Measurements from ENCODE around the gene MYOM1. TPM values are rescaled to one million over a fixed set of nuclear protein-coding genes. Genes with fewer than 3 reads are reported as not detected.
"Not testable (repeated sequence)": the region's sequence is repeated elsewhere in the genome, so short reads cannot be mapped to it uniquely, and the experiment has no call there.

MYOM1 gene
- polyA plus RNA-seq, 3 donors, result 6.9 to 7.8 (median 7.4) TPM

DNA sequence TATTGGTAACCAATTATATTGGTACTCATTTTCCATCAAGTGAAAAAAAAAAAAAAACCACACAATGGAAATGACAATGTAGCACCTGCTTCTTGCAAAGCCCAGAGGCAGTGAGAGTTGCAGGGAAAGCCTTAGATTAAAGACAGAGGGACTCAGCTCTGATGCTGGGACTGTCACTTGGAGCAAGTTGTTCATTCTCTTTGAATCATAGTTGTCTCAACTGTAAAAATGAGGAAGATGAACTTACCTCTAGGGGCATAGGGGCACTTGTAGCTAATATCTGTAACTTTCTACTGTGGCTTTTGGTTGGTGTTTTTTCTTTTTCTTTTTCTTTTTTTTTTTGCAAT, 125.5 kb downstream of the MYOM1 start:
- DNase-seq (ENCODE audit: low read depth in 3 of 3, low spot score in 2 of 3), result no peak

DNA sequence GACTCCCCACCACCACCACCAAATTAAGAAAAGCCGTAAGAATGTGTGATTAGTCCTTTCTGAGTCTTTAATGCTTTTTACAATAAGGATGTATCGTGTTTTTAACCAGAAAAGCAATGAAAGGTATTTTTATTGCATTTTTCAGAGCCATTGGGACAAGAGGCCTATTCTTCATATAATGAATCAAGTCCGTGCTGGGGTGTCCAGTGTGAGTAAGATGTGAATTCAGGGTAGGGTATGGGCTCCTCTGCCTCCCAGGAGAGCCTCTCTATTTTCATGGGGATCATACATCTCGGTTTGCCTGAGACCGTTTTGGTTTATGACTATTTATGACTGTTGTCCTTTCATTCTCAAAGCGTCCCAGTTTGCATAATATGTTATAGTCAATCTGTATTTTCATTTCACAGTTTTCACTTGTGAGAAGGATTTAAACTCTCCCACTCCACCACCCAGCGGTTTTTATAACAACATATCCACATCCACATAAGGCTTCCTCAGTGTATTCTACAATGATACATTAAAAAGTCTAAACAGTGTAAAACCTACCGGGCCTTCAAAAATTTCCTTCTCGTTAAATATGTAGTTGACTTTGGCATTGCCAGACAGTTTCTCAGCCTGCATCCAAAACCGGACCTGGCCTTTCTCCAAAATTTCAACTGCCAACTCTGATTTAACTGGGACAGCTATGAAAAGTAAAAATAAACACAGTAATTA, 126.0 kb downstream of the MYOM1 start:
- DNase-seq (ENCODE audit: low read depth in 3 of 3, low spot score in 2 of 3), result no peak

- no peak for DNase-seq (ENCODE audit: low read depth in 3 of 3, low spot score in 2 of 3)
Measured at GRCh38 chr18:3092727-3093126, 127.0 kb downstream of the MYOM1 start.

DNA sequence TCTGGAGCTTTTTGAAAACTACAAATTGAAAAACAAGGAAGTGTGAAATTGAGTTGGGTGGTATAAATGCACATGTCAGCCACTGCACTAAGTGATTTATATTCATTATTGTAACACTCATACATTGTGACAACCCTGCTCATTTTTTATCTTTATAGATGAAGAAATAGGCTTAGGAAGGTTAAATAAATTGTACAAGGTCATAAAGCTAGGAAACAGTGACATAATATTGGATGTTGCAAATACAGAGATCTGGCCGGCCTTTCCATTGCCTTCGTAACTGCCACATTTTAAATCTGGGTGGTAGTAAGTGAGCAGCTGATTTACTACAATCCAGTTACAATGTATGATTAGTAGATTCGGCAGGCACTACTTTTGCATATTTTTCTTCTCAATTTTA, 130.2 kb downstream of the MYOM1 start:
- no peak for DNase-seq (ENCODE audit: low read depth in 3 of 3, low spot score in 2 of 3)

DNA sequence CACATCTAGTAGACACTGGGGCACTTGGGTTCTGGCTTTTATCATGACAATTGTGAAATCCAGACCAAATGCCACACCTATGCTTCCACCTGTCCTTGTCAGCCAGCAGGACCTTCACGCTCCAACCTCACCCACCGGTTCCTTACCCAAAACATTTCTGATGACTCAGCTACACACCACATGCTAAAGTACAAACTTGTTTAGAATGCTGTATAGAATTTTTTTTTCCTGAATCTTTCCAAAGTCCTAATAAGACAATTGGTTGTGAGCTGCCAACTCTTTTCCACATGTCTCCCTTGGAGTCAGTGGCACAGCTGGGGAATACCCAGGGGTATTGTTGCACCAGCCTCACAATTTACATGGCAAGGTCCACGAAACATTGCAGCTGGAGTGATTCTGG, 131.3 kb downstream of the MYOM1 start:
- no peak for DNase-seq (ENCODE audit: low read depth in 3 of 3, low spot score in 2 of 3)

DNA sequence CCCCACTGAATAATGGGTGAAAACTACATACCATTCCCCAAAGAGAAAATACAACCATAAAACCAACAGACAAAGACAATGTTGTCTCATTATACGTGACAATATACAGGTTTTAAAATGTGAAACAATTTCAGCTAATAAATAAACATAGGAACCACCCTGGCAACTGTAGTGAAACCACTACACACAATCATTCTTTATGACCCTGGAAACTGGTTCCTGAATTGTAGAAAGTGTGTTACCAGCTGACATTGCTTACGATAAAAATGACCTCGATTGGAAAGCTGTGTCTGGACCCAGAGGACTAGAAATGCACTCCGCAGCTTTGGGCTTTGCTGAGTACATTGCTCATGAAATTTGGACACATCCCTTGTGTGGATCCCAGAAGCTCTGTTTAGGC, 132.9 kb downstream of the MYOM1 start:
- no peak for DNase-seq (ENCODE audit: low read depth in 3 of 3, low spot score in 2 of 3)

- DNase-seq (ENCODE audit: low read depth in 3 of 3, low spot score in 2 of 3), result no peak
Measured at GRCh38 chr18:3085612-3086011, 134.2 kb downstream of the MYOM1 start.

DNA sequence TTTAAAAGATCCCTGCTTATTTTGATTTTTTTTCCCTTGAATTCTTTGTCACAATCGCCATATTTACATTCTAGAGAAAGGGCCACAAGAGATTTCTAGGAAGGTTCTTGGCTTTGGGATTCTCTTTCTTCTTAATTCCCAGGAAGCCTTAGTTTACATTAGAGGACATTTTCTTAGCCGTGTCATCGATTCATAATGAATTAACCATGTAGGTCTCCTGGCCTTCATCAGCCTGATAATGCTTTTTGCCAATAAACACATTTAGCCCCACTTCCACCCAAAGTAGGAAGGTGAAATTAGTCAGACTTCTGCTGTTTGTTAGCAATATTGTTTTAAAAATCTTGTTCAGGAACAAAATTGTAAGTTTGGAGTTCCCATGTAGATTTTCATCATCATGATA, 135.6 kb downstream of the MYOM1 start:
- DNase-seq (ENCODE audit: low read depth in 3 of 3, low spot score in 2 of 3), result no peak

DNA sequence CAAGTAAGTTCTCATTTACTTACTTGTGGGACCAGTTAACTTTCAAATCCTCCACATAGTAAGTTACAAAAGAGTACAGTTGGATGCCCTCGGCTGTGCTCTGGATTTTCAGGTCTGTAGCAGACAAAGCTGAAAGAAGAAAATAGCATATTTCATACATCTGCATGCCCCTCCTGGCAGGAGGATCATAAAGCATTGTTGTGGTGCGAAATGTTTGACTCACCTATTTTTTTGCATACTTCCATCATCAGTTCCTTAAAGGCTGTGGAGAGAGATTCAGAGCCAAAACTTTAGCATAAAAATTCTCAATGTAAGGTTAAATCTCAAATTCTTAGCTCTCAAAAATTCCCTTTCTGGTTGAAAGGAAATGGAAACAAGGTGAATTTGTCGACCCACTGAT, 136.0 kb downstream of the MYOM1 start:
- DNase-seq (ENCODE audit: low read depth in 3 of 3, low spot score in 2 of 3), result no peak

- no peak for DNase-seq (ENCODE audit: low read depth in 3 of 3, low spot score in 2 of 3)
Measured at GRCh38 chr18:3081584-3081991, 138.2 kb downstream of the MYOM1 start.

DNA sequence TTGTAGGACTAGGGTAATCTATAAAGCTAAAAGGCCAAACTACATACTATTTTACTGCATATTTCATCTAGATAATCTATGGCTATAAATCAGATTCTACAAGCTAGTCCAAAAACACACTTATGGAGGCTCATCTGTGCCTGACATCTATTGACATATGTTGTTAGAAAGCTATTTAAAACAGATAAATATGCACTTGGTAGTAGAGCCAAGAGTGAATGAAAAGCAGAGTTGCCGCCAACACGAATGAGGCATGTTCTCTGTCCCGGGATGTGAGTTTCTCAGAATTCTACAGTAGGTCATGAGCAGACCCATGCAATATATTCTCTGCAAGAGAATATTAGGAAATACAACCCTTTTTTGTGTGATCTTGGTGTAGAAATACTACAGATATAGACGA, 140.1 kb downstream of the MYOM1 start:
- no peak for DNase-seq (ENCODE audit: low read depth in 3 of 3, low spot score in 2 of 3)

GRCh38 chr18:3075491-3075890, 144.3 kb downstream of the MYOM1 start:
- DNase-seq (ENCODE audit: low read depth in 3 of 3, low spot score in 2 of 3), result no peak

GRCh38 chr18:3074087-3074486, 145.7 kb downstream of the MYOM1 start:
- DNase-seq (ENCODE audit: low read depth in 3 of 3, low spot score in 2 of 3), result no peak

DNA sequence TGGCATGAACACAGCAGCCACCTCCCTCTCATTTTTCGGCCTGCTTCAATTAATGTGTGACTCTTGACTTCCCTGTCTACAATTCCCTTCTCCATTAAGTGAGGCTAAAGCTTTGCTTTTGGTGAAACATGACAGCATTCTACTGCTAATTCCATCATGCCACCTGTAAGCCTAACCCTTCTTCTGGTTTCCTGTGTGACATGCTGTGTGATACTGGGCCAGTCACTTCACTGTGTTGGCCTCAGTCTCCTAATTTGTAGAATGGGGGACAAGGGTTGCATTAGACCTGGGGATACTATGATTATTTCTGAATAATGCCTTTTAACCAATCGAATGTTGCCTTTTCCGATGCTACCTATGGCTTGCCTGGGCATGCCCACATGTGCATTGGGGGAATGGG, 146.4 kb downstream of the MYOM1 start:
- DNase-seq (ENCODE audit: low read depth in 3 of 3, low spot score in 2 of 3), result not testable (repeated sequence)

DNA sequence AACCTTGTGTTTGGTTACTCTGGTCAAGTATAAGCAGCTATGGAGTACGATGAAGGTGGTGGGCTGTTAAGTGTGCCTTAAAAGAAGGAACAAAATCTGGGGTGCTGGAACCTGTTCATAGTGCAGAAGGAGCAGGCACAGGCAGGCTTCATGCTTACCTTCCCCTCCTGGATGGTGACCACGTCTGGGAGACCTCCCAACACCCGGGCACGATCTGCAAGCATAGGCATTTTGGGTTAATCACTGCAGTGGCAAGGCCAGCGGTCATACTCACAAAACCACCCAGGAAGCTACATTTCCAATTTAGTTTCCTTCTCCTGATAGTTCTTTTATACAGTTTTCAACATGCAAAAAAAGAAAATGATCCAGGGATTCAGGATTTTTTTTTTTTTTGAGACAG, 148.1 kb downstream of the MYOM1 start:
- DNase-seq (ENCODE audit: low read depth in 3 of 3, low spot score in 2 of 3), result no peak

DNA sequence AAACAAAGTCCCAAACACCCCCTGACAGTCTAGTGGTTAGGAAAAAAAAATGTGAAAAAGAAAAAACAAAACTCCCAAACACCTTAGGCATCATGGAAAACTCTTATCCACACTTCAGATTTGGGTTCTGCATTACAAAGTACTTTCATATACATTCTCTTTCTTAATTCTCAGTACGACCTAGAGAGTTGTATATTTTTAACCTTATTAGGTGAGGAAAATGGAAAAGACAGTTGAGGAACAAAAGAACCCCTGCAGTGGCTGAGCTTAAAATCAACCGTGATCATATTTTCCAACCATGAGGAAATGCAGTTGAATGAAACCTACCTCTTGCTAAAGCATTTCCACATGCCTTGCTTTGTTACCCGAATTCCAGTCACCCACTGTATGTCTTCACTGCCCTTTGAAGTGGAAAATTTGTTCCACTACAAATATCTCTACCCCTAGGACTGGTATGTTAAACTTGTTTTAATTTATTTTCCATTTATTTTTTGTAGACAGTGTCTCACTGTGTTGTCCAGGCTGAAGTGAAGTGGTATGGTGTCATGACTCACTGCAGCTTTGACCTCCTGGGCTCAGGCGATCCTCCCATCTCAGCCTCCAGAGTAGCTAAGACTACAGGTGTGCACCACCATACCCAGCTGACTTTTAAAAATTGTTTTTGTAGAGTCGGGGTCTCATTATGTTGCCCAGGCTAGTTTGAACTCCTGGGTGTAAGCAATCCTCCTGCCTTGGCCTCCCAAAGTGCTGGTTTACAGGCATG, 149.9 kb downstream of the MYOM1 start:
- no peak for DNase-seq (ENCODE audit: low read depth in 3 of 3, low spot score in 2 of 3)

GRCh38 chr18:3067722-3068121, 152.0 kb downstream of the MYOM1 start:
- no peak for DNase-seq (ENCODE audit: low read depth in 3 of 3, low spot score in 2 of 3)

- no peak for DNase-seq (ENCODE audit: low read depth in 3 of 3, low spot score in 2 of 3)
Measured at GRCh38 chr18:3067165-3067661, 152.6 kb downstream of the MYOM1 start.

DNA sequence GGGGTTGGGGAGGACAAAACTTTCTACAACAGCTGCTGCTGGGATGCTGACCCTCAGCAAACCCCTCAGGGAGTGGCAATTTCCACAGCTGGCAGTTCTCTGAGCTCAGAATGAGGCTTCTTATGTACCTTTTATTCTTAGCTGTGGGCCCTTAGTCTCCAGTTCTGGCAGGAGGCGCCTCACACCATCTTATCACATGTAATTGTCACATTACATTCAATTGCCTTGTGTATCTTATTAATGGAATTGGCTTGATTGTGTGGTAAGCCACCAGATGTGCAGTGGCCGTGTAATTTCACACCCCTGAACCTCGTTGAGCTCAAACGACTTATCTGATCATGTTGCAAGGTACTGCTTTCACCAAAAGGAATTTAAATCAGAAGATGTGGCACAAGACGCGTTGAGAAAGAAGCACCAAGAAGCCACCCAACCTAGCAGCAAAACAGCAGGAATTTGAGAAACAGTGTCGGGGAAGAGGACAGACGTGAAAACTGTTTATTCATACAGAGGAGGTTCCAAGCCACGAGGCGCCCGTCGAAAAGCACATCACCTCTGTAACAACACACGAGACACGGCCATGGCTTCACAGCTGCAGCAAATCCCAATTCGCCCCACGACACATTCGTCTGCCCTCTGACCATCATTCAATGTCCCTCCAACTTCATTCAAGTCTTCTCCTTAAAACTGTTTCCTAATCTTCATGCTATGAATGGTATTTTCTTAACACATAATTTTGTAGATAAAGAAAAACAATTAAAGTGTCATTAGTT, 153.2 kb downstream of the MYOM1 start:
- no peak for DNase-seq (ENCODE audit: low read depth in 3 of 3, low spot score in 2 of 3)

DNA sequence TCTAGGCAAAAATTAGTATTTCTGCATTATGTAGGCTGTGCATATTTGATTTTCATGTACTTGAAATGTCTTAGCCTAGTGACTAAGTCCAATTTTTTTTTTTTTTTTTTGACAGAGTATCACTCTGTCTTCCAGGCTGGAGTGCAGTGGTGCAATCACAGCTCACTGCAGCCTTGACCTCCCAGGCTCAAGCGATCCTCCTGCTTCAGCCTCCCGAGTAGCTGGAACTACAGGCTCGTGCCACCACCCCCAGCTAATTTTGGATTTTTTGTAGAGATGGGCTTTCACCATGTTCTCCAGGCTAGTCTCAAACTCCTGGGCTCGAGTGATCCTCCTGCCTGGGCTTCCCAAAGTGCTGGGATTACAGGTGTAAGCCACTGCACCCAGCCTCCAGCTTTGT, 156.0 kb downstream of the MYOM1 start:
- DNase-seq (ENCODE audit: low read depth in 3 of 3, low spot score in 2 of 3), result not testable (repeated sequence)

All from right renal cortex interstitium (tissue), 3 donors.